HepG2 (cell line): ENCODE data around the gene APLP1. TPM values are rescaled to one million over a fixed set of nuclear protein-coding genes. Genes with fewer than 3 reads are reported as not detected.

Experiments used
- AHR ChIP-seq: IDR thresholded peaks from 2 replicates; pipeline ENCODE4 v1.6.1; 2018; ENCODE audit warnings: missing genetic modification reagents, missing compliant biosample characterization
- ARID2 ChIP-seq: sonication (generic); formaldehyde crosslinking; IDR thresholded peaks from 2 replicates; pipeline ENCODE4 v1.8.1; 2022; ENCODE audit warnings: mild to moderate bottlenecking, missing genetic modification reagents, borderline replicate concordance
- CERS6 ChIP-seq: sonication (generic); formaldehyde crosslinking; IDR thresholded peaks from 2 replicates; pipeline ENCODE4 v1.5.0; 2020; ENCODE audit warnings: missing genetic modification reagents
- KLF11 ChIP-seq: IDR thresholded peaks from 2 replicates; pipeline ENCODE4 v1.6.1; 2016; ENCODE audit warnings: missing compliant biosample characterization
- MYPOP ChIP-seq: sonication (generic); formaldehyde crosslinking; IDR thresholded peaks from 2 replicates; pipeline ENCODE4 v1.8.1; 2023; ENCODE audit warnings: mild to moderate bottlenecking, moderate library complexity, missing genetic modification reagents
- NFRKB ChIP-seq: fragments of 450-650 bp; IDR thresholded peaks from 2 replicates; pipeline ENCODE4 v1.6.1; 2017
- NR2C2 ChIP-seq: sonication (generic); formaldehyde crosslinking; IDR thresholded peaks from 2 replicates; pipeline ENCODE4 v1.4.0; 2020; ENCODE audit warnings: missing genetic modification reagents, mild to moderate bottlenecking, moderate library complexity, borderline replicate concordance
- NRL ChIP-seq: sonication (generic); formaldehyde crosslinking; IDR thresholded peaks from 2 replicates; pipeline ENCODE4 v1.5.0; 2020; ENCODE audit warnings: missing genetic modification reagents, mild to moderate bottlenecking, moderate library complexity, borderline replicate concordance
- POGZ ChIP-seq: sonication (generic); formaldehyde crosslinking; IDR thresholded peaks from 2 replicates; pipeline ENCODE4 v1.4.0; 2020; ENCODE audit warnings: mild to moderate bottlenecking, missing genetic modification reagents
- STAT5B ChIP-seq: sonication (generic); formaldehyde crosslinking; IDR thresholded peaks from 2 replicates; pipeline ENCODE4 v1.4.0; 2020; ENCODE audit warnings: missing genetic modification reagents
- ZBTB34 ChIP-seq: sonication (generic); formaldehyde crosslinking; IDR thresholded peaks from 2 replicates; pipeline ENCODE4 v1.8.0; 2022; ENCODE audit warnings: mild to moderate bottlenecking, missing genetic modification reagents
- ZBTB8A ChIP-seq: sonication (generic); formaldehyde crosslinking; IDR thresholded peaks from 2 replicates; pipeline ENCODE4 v1.4.0; 2020; ENCODE audit warnings: mild to moderate bottlenecking, low read depth, missing genetic modification reagents, borderline replicate concordance
- ZFY ChIP-seq: sonication (generic); formaldehyde crosslinking; IDR thresholded peaks from 2 replicates; pipeline ENCODE4 v1.4.0; 2020; ENCODE audit warnings: missing genetic modification reagents
- ZNF512B ChIP-seq: sonication (generic); formaldehyde crosslinking; IDR thresholded peaks from 2 replicates; pipeline ENCODE4 v1.5.1; 2020; ENCODE audit warnings: missing genetic modification reagents, mild to moderate bottlenecking, borderline replicate concordance
- ZNF589 ChIP-seq: sonication (generic); formaldehyde crosslinking; conservative IDR thresholded peaks from 2 replicates; pipeline ENCODE4 v1.8.0; 2022; ENCODE audit warnings: mild to moderate bottlenecking, moderate library complexity, missing genetic modification reagents
- ZNF710 ChIP-seq: sonication (generic); formaldehyde crosslinking; IDR thresholded peaks from 2 replicates; pipeline ENCODE4 v1.5.0; 2020; ENCODE audit warnings: mild to moderate bottlenecking, missing genetic modification reagents, borderline replicate concordance
- ZNF737 ChIP-seq: sonication (generic); formaldehyde crosslinking; IDR thresholded peaks from 2 replicates; pipeline ENCODE4 v1.5.0; 2020; ENCODE audit warnings: missing genetic modification reagents, mild to moderate bottlenecking, borderline replicate concordance
- ZNF788 ChIP-seq: sonication (generic); formaldehyde crosslinking; IDR thresholded peaks from 2 replicates; pipeline ENCODE4 v1.5.0; 2020; ENCODE audit warnings: mild to moderate bottlenecking, missing genetic modification reagents, borderline replicate concordance
- polyA plus RNA-seq, 8 experiments: library from polyadenylated mRNA; depleted of rRNA in 3 of 8; stranded (reverse) in 7 of 8; unstranded in 1 of 8; fragments of >200 nt; fragmentation: Illumina TruSeq in 4 of 8; extraction: Trizol in 4 of 8; gene quantifications; 2 replicates each; pipeline versions ENCODE4 v1.2.1 to v1.2.3, GENCODE V29; 2011 to 2016; ENCODE audit warnings: low read depth in 4 of 8, missing spikeins in 1 of 8, mixed read lengths in 1 of 8; ENCODE audit not compliant: insufficient read depth in 1 of 8
- total RNA-seq, 5 experiments: library from RNA; depleted of rRNA; stranded (reverse); fragments of >200 nt; fragmentation: Illumina TruSeq; extraction: Trizol; gene quantifications; 2 replicates each; pipeline ENCODE4 v1.2.3, GENCODE V29; 2016; ENCODE audit warnings: low read depth in 1 of 5

The APLP1 gene
- total and polyA plus RNA-seq, 2 of the 13 experiments (the other 11 are each of a cell fraction or from before 2014, with no cell fraction given): 2.0 to 2.9 TPM

GRCh38 chr19:35862528-35862927, 5.8 kb upstream of the APLP1 start (continued):
- TF ChIP-seq ZNF710 (CRISPR knock-in tag) (no peak), CERS6 (no peak), ZFY (CRISPR knock-in tag) (peak; percentile 43; the same call in 1 of the 2 replicates), KLF11 (CRISPR knock-in tag) (no peak), NFRKB (no peak), NR2C2 (CRISPR knock-in tag) (0 out of 2 replicates have a peak, but pooled peaks have one; percentile 35), ZNF512B (CRISPR knock-in tag) (no peak), NRL (CRISPR knock-in tag) (no peak), ZNF788 (no peak), ZNF737 (CRISPR knock-in tag) (no peak), ZNF589 (CRISPR knock-in tag) (no peak), MYPOP (CRISPR knock-in tag) (no peak), STAT5B (CRISPR knock-in tag) (no peak), ARID2 (no peak), POGZ (CRISPR knock-in tag) (0 out of 2 replicates have a peak, but pooled peaks have one; percentile 14), AHR (no peak), ZBTB34 (CRISPR knock-in tag) (0 out of 2 replicates have a peak, but pooled peaks have one; percentile 19), ZBTB8A (CRISPR knock-in tag) (no peak)
